ENCODE data around the gene IRX2.

IRX2 gene

GRCh38 chr5:2750026-2750757, 1.3 kb downstream of the IRX2 start:
- H3K4me1 ChIP-seq (ENCODE audit: control insufficient read depth, insufficient read depth, low read length): peaks cover 6% of the 10 kb centered on the region
- H3K9me3 ChIP-seq (ENCODE audit: control insufficient read depth, insufficient read depth, low read length): no peaks in the 10 kb centered on the region
- peaks cover 19% of the 10 kb centered on the region for H3K36me3 ChIP-seq (ENCODE audit: control insufficient read depth, insufficient read depth, low read length)
- H3K4me3 ChIP-seq (ENCODE audit: low read length): peak overlapping the region; percentile 99
- no peak for DNase-seq (ENCODE audit: low read depth, low spot score)
- WGBS (ENCODE audit: insufficient coverage, insufficient read length): no CpG with 5 or more reads among the region's 63 CpGs
- peaks cover 13% of the 10 kb centered on the region for H3K27me3 ChIP-seq (ENCODE audit: control insufficient read depth, insufficient read depth, low read length)
- no peak overlapping the region for H3K27ac ChIP-seq (ENCODE audit: low read length)

GRCh38 chr5:2749514-2750025, 1.9 kb downstream of the IRX2 start:
- DNase-seq (ENCODE audit: low read depth, low spot score): no peak
- Histone ChIP-seq H3K4me1 (ENCODE audit: control insufficient read depth, insufficient read depth, low read length) (peaks cover 6% of the 10 kb centered on the region), H3K9me3 (ENCODE audit: control insufficient read depth, insufficient read depth, low read length) (no peaks in the 10 kb centered on the region), H3K4me3 (ENCODE audit: low read length) (peak overlapping the region; percentile 99; the same call in 1 of the 2 replicates), H3K36me3 (ENCODE audit: control insufficient read depth, insufficient read depth, low read length) (peaks cover 19% of the 10 kb centered on the region), H3K27ac (ENCODE audit: low read length) (no peak overlapping the region), H3K27me3 (ENCODE audit: control insufficient read depth, insufficient read depth, low read length) (peaks cover 9% of the 10 kb centered on the region; the same call in 1 of the 2 replicates)
- no CpG with 5 or more reads among the region's 45 CpGs for WGBS (ENCODE audit: insufficient coverage, insufficient read length)

GRCh38 chr5:2748861-2749513, 2.5 kb downstream of the IRX2 start:
- peak overlapping the region; percentile 99; the same call in 1 of the 2 replicates for H3K4me3 ChIP-seq (ENCODE audit: low read length)
- H3K9me3 ChIP-seq (ENCODE audit: control insufficient read depth, insufficient read depth, low read length): no peaks in the 10 kb centered on the region
- no peak for DNase-seq (ENCODE audit: low read depth, low spot score)
- peaks cover 6% of the 10 kb centered on the region for H3K4me1 ChIP-seq (ENCODE audit: control insufficient read depth, insufficient read depth, low read length)
- no peak overlapping the region for H3K27ac ChIP-seq (ENCODE audit: low read length)
- no CpG with 5 or more reads among the region's 71 CpGs for WGBS (ENCODE audit: insufficient coverage, insufficient read length)
- H3K27me3 ChIP-seq (ENCODE audit: control insufficient read depth, insufficient read depth, low read length): peaks cover 8% of the 10 kb centered on the region; the same call in 1 of the 2 replicates
- peaks cover 19% of the 10 kb centered on the region for H3K36me3 ChIP-seq (ENCODE audit: control insufficient read depth, insufficient read depth, low read length)

- H3K36me3 ChIP-seq (ENCODE audit: control insufficient read depth, insufficient read depth, low read length): peaks cover 19% of the 10 kb centered on the region
- peaks cover 5% of the 10 kb centered on the region for H3K4me1 ChIP-seq (ENCODE audit: control insufficient read depth, insufficient read depth, low read length)
- no peaks in the 10 kb centered on the region for H3K9me3 ChIP-seq (ENCODE audit: control insufficient read depth, insufficient read depth, low read length)
- peaks cover 7% of the 10 kb centered on the region; the same call in 1 of the 2 replicates for H3K27me3 ChIP-seq (ENCODE audit: control insufficient read depth, insufficient read depth, low read length)
- H3K4me3 ChIP-seq (ENCODE audit: low read length): no peak overlapping the region
- no peak for DNase-seq (ENCODE audit: low read depth, low spot score)
- no peak overlapping the region for H3K27ac ChIP-seq (ENCODE audit: low read length)
- WGBS (ENCODE audit: insufficient coverage, insufficient read length): no CpG with 5 or more reads among the region's 86 CpGs
Observed at GRCh38 chr5:2748179-2748860, 3.2 kb downstream of the IRX2 start.

- Histone ChIP-seq H3K27me3 (ENCODE audit: control insufficient read depth, insufficient read depth, low read length) (peaks cover 4% of the 10 kb centered on the region; the same call in 1 of the 2 replicates), H3K9me3 (ENCODE audit: control insufficient read depth, insufficient read depth, low read length) (no peaks in the 10 kb centered on the region), H3K4me1 (ENCODE audit: control insufficient read depth, insufficient read depth, low read length) (0 out of 2 replicates have a peak, but pooled peaks cover 4% of the 10 kb centered on the region), H3K36me3 (ENCODE audit: control insufficient read depth, insufficient read depth, low read length) (peaks cover 19% of the 10 kb centered on the region), H3K27ac (ENCODE audit: low read length) (no peak overlapping the region), H3K4me3 (ENCODE audit: low read length) (no peak overlapping the region)
- no CpG with 5 or more reads among the region's 26 CpGs for WGBS (ENCODE audit: insufficient coverage, insufficient read length)
- no peak for DNase-seq (ENCODE audit: low read depth, low spot score)
Observed at GRCh38 chr5:2747363-2748162, 3.9 kb downstream of the IRX2 start.

GRCh38 chr5:2746561-2747032, 4.9 kb downstream of the IRX2 start:
- no peak overlapping the region for H3K27ac ChIP-seq (ENCODE audit: low read length)
- no CpG with 5 or more reads among the region's 3 CpGs for WGBS (ENCODE audit: insufficient coverage, insufficient read length)
- no peaks in the 10 kb centered on the region for H3K9me3 ChIP-seq (ENCODE audit: control insufficient read depth, insufficient read depth, low read length)
- no peak overlapping the region for H3K4me3 ChIP-seq (ENCODE audit: low read length)
- 0 out of 2 replicates have a peak, but pooled peaks cover 4% of the 10 kb centered on the region for H3K4me1 ChIP-seq (ENCODE audit: control insufficient read depth, insufficient read depth, low read length)
- DNase-seq (ENCODE audit: low read depth, low spot score): no peak
- peaks cover 4% of the 10 kb centered on the region for H3K27me3 ChIP-seq (ENCODE audit: control insufficient read depth, insufficient read depth, low read length)
- peaks cover 19% of the 10 kb centered on the region for H3K36me3 ChIP-seq (ENCODE audit: control insufficient read depth, insufficient read depth, low read length)

GRCh38 chr5:2744485-2744884, 7.0 kb downstream of the IRX2 start:
- DNase-seq (ENCODE audit: low read depth, low spot score): no peak
- H3K9me3 ChIP-seq (ENCODE audit: control insufficient read depth, insufficient read depth, low read length): no peaks in the 10 kb centered on the region
- peaks cover 23% of the 10 kb centered on the region for H3K27me3 ChIP-seq (ENCODE audit: control insufficient read depth, insufficient read depth, low read length)
- WGBS (ENCODE audit: insufficient coverage, insufficient read length): no CpG with 5 or more reads among the region's 2 CpGs
- H3K27ac ChIP-seq (ENCODE audit: low read length): no peak overlapping the region
- H3K36me3 ChIP-seq (ENCODE audit: control insufficient read depth, insufficient read depth, low read length): peaks cover 18% of the 10 kb centered on the region
- 0 out of 2 replicates have a peak, but pooled peaks cover 3% of the 10 kb centered on the region for H3K4me1 ChIP-seq (ENCODE audit: control insufficient read depth, insufficient read depth, low read length)
- no peak overlapping the region for H3K4me3 ChIP-seq (ENCODE audit: low read length)

- WGBS (ENCODE audit: insufficient coverage, insufficient read length): no CpG with 5 or more reads among the region's 55 CpGs
- no peak overlapping the region for H3K27ac ChIP-seq (ENCODE audit: low read length)
- H3K9me3 ChIP-seq (ENCODE audit: control insufficient read depth, insufficient read depth, low read length): no peaks in the 10 kb centered on the region
- DNase-seq (ENCODE audit: low read depth, low spot score): no peak
- peaks cover 2% of the 10 kb centered on the region; the same call in 1 of the 2 replicates for H3K4me1 ChIP-seq (ENCODE audit: control insufficient read depth, insufficient read depth, low read length)
- H3K36me3 ChIP-seq (ENCODE audit: control insufficient read depth, insufficient read depth, low read length): peaks cover 4% of the 10 kb centered on the region
- peak overlapping the region; percentile 8; the same call in 1 of the 2 replicates for H3K4me3 ChIP-seq (ENCODE audit: low read length)
- peaks cover 37% of the 10 kb centered on the region for H3K27me3 ChIP-seq (ENCODE audit: control insufficient read depth, insufficient read depth, low read length)
Observed at GRCh38 chr5:2742921-2743679, 8.4 kb downstream of the IRX2 start.

GRCh38 chr5:2741956-2742355, 9.5 kb downstream of the IRX2 start:
- WGBS (ENCODE audit: insufficient coverage, insufficient read length): no CpG with 5 or more reads among the region's 3 CpGs
- Histone ChIP-seq H3K4me3 (ENCODE audit: low read length) (no peak overlapping the region), H3K9me3 (ENCODE audit: control insufficient read depth, insufficient read depth, low read length) (no peaks in the 10 kb centered on the region), H3K27me3 (ENCODE audit: control insufficient read depth, insufficient read depth, low read length) (peaks cover 45% of the 10 kb centered on the region), H3K4me1 (ENCODE audit: control insufficient read depth, insufficient read depth, low read length) (peaks cover 4% of the 10 kb centered on the region; the same call in 1 of the 2 replicates), H3K27ac (ENCODE audit: low read length) (no peak overlapping the region), H3K36me3 (ENCODE audit: control insufficient read depth, insufficient read depth, low read length) (no peaks in the 10 kb centered on the region; the same call in 1 of the 2 replicates)
- no peak for DNase-seq (ENCODE audit: low read depth, low spot score)
